AG08395 (cell line): Measurements from ENCODE around the gene JAK1.
"Not testable (repeated sequence)": the region's sequence is repeated elsewhere in the genome, so short reads cannot be mapped to it uniquely, and the experiment has no call there.

Experiments
- DNase-seq: peaks from one replicate; pipeline ENCODE4 v3.0.0; 2012; ENCODE audit warnings: mixed read lengths, low spot score

JAK1 gene

GRCh38 chr1:64920941-64921589 lies 45.3 kb downstream of the JAK1 start:
- no peak for DNase-seq

DNA sequence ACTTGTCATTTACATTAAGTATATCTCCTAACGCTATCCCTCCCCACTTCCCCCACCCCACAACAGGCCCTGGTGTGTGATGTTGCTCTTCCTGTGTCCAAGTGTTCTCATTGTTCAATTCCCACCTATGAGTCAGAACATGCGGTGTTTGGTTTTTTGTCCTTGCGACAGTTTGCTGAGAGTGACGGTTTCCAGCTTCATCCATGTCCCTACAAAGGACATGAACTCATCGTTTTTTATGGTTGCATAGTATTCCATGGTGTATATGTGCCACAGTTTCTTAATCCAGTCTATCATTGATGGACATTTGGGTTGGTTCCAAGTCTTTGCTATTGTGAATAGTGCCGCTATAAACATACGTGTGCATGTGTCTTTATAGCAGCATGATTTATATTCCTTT lies 47.2 kb downstream of the JAK1 start:
- DNase-seq, result not testable (repeated sequence)

- no peak for DNase-seq
Observed at GRCh38 chr1:64917907-64918306, 48.4 kb downstream of the JAK1 start.

DNA sequence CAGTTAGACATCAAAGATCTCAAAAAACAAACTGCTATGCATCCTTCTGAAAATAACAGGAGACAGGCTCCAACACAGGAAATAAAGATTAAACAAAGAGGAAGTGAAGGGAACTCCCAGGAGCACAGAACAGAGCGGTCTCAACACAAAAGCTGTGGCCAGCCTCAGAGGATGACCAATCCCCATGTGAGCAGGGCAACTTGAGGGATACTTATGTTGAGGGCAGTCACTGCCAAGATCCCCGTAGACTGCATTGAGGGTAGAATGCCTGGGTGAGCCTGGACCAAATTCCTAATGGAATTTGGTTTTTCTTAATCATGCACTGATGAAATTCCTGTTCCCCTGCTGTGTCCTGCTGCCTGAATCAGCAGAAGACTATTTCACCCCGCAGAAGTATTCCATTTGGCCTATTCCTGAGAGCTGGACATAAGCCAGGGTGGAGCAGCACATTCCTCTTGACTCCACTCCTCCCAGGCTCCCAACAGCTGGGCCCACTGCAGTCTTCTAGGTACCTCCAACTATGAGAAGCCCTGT lies 49.0 kb downstream of the JAK1 start:
- DNase-seq, result peak; percentile 96

GRCh38 chr1:64915381-64916274 lies 50.7 kb downstream of the JAK1 start:
- no peak for DNase-seq

DNA sequence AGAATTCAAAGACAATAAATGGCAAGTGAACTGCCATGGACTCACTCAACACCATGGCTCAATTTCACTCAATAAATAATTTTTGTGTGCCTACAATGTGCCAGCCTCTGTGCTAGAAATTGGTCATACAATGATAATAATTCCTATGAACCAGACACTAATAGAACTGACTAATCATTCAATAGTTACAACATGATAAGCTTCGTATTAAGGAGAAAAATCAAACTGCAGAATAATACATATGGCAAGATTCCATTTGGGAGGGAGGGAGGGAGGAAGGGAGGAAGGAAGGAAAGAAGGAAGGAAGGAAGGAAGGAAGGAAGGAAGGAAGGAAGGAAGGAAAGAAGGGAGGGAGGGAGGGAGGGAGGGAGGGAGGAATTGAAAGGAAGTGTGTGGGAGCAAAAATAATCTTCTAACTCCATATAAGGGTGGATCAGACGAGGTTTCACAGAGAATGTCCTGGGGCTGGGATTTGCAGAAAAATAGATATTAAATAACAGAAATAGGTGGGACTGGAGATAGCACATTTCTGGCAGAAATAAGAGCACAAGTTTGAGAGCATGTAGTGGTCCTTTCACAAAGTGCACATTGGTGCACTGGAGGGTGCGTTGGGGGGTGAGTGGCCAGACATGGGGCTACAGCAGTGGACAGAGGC lies 52.9 kb downstream of the JAK1 start:
- DNase-seq, result no peak

GRCh38 chr1:64912191-64912590 lies 54.2 kb downstream of the JAK1 start:
- no peak for DNase-seq

DNA sequence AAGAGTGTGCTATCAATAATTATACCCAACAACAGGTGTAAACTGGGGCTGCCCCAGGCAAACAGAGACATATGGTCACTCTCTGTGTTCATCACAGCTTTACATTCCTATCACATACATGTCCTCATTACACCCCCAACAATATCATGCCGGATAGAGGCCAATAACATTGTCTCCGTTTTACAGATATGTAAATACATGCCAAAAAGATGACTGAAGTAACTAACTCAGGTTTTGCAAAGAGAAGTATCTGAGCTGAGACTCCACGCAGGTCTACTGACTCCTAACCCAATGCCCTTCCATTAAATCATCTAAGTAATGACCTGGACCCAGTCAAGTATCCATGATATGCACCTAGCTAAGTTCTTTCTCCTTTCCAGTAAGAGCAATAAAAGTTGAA lies 55.0 kb downstream of the JAK1 start:
- no peak for DNase-seq

DNA sequence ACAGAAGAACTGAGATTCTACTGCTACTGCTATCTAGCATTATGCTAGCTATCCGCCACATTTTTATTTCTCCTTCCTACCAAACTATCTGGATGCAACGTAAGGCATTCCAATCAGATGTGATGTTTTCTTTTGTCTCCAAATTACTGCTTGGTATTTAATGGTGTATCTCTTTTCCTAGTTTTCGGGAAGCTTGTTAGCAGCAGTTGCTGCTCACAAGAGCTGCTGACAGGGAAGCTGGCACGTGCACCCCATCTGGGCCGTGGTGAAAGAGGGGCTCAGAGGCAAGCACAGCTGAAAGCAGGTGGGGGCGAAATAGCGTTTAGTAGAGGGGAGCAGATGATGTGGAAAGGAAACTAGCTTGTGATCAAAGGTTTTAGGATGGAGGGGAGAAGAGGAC lies 57.3 kb downstream of the JAK1 start:
- DNase-seq, result peak; percentile 42

- DNase-seq, result no peak
Observed at GRCh38 chr1:64908575-64908974, 57.8 kb downstream of the JAK1 start.

DNA sequence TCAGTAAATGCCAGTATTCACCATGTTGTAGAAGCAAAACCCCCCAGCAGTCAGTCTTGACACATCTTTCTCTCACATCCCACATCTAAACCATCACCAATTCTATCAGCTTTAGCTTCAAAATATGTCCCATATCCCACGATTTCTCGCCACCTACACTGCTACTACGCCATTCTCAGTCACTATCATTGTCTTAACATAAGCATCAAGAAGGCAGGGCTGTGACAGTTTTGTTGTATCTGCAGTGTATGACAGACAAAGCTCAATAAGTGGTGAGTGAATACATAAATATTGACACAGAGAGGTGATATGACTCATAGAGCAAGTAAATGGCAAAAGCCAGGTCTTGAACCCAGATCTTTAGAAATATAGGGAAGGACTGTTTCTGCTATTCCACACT lies 59.9 kb downstream of the JAK1 start:
- no peak for DNase-seq

DNA sequence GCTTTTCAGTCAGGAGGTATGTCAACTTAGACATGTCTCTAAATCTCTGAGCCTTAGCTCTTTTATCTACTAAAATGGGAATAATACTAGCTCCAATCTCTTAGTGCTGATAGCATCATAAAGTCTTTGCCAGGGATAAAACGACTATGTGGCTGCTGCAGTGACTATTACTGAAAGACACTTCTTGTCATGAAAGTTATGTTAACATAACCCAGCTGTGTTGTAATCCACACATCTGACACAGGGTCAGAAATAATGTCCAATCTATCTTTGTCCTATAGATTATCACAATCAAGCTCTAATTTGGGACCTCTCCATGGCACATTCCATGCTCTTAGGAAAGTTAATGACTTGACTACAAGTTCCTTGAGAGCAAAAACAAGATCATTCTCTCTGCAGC lies 62.8 kb downstream of the JAK1 start:
- DNase-seq, result no peak

DNA sequence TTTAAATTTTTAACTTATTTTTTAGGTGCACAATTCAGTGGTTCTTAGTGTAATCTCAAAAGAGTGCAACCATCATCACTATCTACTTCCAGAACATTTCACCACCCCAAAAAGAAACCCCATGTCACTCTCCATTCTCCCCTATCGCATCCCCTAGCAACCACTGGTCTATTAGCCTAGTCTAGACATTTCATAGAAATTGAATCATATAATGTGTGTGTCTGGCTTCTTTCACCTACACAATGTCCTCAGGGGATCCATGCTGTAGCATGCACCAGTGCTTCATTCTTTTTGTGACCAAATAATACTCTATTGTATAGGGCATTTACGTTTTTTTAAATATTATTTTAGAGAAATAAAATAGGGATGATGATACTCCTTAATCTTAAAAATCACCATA lies 64.7 kb downstream of the JAK1 start:
- no peak for DNase-seq

- no peak for DNase-seq
Observed at GRCh38 chr1:64900916-64901315, 65.4 kb downstream of the JAK1 start.

- DNase-seq, result peak; percentile 94
Observed at GRCh38 chr1:64898107-64898861, 68.1 kb downstream of the JAK1 start.

DNA sequence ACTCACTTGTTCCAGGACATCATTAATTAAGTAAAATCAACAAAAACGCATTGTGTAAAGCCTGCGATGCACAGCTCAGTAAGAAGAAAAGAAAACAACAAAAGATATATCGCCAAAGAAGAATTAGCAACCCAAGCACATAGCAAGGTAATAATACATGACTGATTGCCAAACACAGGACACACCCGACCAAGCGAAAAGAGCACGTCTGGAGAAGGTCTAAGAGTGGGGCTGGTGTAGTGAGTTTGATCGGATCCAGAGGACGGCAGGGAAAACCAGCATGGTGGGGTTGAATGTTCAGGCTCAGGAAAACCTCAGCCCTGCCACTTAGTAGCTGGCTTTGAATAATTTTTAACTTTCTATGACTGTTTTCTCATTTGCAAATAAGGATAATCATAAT lies 69.8 kb downstream of the JAK1 start:
- no peak for DNase-seq

GRCh38 chr1:64895500-64895899 lies 70.8 kb downstream of the JAK1 start:
- no peak for DNase-seq

GRCh38 chr1:64894438-64895196 lies 71.7 kb downstream of the JAK1 start:
- DNase-seq, result no peak

DNA sequence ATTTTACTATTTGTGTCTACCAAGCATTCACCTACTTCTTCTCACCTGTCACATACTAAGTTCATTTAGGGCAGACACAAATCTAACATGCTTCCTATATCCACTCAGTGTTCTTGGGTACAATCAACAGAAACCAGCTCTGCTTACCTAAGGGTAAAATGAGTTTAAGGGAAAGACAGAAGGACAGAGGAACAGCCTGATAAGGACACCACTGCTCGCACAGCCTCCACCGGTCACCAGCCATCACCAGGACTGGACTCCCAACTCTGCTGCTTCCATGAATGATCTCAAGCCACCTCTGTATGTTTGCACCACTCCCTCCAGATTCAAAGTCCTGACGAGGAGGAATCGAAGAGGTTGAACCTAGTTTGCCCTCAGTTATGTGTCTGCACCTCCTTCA lies 72.4 kb downstream of the JAK1 start:
- DNase-seq, result no peak

- no peak for DNase-seq
Observed at GRCh38 chr1:64892576-64893573, 73.5 kb downstream of the JAK1 start.
